OCI-LY7 (cell line): ENCODE data around the gene RADIL.

Experiments
- EZH2phosphoT487 ChIP-seq: fragments of 200-600 bp; sonication (generic); IDR thresholded peaks from 2 replicates; pipeline ENCODE4 v1.6.1; 2018; ENCODE audit warnings: low read depth, borderline replicate concordance, mild to moderate bottlenecking, mixed run types, antibody characterized with exemption, low read length, moderate library complexity, mixed read lengths
- TF ChIP-seq, protein P1 (sequence below): fragments of 200-600 bp; sonication (generic); conservative IDR thresholded peaks from 2 replicates; pipeline ENCODE4 v1.5.1; 2014; ENCODE audit warnings: mild to moderate bottlenecking, antibody characterized with exemption, low read length, moderate library complexity, mixed read lengths

GRCh38 chr7:4837803-4838625 is 45.5 kb downstream of the RADIL start:
- TF ChIP-seq, protein P1, sequence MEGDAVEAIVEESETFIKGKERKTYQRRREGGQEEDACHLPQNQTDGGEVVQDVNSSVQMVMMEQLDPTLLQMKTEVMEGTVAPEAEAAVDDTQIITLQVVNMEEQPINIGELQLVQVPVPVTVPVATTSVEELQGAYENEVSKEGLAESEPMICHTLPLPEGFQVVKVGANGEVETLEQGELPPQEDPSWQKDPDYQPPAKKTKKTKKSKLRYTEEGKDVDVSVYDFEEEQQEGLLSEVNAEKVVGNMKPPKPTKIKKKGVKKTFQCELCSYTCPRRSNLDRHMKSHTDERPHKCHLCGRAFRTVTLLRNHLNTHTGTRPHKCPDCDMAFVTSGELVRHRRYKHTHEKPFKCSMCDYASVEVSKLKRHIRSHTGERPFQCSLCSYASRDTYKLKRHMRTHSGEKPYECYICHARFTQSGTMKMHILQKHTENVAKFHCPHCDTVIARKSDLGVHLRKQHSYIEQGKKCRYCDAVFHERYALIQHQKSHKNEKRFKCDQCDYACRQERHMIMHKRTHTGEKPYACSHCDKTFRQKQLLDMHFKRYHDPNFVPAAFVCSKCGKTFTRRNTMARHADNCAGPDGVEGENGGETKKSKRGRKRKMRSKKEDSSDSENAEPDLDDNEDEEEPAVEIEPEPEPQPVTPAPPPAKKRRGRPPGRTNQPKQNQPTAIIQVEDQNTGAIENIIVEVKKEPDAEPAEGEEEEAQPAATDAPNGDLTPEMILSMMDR = no peak
- no peak for TF ChIP-seq EZH2phosphoT487
